ENCODE results near the gene TBC1D4.

TBC1D4 gene

DNA sequence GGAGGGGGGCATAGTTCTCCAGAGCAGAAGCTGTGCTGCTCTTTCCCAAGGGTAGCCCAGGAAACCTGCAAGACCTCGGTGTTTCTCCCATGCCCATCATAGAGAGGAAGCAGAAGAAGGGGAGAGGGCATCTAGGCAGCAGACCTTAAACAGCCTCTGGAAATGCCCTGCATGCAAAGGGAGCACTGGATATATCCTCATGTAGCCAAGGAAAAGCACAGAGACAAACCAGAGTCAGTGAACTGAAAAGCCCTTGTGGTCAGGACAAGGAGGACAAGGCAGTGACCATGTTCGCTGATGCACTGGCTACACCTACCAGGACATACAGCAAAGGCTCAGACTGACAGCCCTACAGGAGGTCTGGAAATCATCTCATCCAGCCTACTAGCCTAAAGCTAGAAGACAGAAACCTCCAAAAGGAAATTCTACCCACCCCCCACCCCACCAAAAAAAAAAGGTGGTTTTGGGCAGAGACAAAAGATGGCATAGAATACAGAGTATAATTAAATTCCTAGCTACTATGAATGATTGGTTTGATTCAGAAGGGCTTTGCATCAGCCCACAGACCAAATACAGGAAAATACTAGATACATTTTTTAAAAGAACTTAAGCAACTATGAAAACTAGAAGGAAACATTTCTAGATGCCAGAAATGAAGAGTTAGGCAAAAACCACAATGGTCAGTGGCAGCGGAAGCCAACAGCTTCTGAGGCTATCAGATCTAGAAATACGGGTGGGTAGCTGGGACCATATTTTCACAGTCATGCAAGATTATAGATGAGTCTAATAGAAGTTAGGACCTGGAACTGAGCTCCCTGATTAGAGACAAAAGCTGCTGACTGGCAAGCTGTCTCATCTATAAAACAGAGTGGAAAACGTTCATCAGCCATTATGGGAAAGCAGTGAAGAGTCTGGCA lies 4.4 kb upstream of the TBC1D4 start:
- no peak for DNase-seq (ENCODE audit: low read depth in 2 of 2)

DNA sequence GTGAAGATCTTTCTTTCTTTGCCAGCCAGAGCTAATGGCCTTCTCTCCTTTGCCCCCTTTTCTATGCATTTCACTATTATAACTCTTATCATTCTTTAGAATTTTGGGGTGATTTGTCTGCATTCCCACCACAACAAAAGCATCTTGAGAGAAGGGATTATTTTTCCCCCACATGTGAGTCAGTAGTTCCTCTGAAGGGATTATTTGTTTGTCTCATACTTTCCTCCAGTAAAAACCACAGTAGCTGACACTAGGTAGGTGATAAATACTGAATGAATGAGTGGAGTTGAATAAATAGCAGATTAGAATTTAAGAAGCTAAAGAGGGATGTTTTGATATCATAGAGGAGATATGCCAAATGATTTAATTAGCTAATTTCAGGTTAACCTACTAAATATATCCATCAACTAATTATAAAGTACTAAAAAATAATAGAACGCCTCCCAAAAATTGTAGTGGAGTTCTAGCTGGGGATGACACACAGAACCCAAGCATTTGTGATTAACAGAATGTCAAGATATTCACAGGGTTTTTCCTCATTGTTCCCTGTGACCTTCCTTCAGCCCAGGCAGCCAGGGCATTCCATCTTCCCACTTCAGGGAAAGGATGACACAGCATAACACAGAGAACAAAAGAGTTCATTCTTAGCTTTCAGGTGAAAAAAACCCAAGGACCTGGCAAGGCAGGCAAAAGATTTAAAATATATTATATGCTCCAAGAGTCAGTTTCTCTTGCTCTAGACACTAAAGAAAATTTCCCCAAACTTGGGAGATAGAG lies 3.5 kb upstream of the TBC1D4 start:
- DNase-seq (ENCODE audit: low read depth in 2 of 2), result no peak

DNA sequence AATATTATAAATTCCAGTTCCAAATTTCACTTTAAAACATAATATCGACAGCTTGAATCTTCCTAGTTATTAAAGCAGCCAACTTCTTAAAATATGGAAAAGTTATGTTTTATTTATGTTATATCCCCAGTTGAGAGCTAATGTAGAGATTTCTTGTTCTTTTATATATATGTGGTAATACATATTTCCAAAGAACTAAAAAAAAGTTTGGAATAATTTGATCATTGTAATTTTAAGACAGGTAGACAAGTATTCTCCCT lies 781 bp upstream of the TBC1D4 start:
- no peak for DNase-seq (ENCODE audit: low read depth in 2 of 2)

DNA sequence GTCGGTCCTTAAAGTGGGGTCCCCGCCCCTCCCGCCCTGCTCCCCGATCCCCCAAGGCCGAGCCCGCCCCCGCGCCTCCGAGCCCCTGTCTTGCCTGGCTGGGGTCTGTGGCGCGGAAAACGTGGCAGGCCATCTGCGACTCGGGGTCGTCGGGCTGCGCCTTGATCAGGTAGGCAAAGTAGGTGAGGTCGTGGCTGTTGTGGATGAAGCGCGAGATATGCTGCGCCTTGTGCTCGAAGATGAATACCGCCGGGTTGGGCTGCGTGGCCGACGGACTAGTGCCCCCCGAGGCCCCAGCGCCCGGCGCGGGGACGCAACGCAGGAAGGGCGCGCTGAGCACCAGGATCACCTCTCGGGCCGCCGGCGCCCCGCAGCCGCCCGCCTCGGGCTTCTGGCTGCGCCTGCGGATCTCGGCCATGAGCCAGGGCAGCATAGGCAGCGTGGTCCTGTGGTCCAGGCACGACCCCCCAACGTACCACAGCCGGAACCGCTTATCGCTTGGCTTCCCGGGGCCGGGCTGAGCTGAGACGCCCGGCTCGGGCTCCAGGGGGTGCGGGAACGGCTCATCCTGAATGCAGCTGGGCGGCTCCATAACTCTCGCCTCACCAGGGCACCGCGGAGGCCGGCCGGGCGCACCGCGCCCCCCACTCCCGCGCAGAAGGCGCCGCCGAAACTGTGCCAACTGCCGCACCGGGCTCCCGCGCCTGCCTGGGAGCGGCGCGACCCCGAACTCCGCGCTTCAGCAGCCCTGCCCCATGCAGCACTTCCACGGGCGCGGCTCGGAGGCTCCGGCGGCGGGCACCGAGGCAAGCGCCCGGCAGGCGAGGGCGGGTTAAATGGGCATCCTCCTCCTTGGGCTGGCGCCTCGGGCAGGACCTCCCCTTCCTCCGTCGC lies 546 bp downstream of the TBC1D4 start:
- DNase-seq (ENCODE audit: low read depth in 2 of 2), result no peak

DNA sequence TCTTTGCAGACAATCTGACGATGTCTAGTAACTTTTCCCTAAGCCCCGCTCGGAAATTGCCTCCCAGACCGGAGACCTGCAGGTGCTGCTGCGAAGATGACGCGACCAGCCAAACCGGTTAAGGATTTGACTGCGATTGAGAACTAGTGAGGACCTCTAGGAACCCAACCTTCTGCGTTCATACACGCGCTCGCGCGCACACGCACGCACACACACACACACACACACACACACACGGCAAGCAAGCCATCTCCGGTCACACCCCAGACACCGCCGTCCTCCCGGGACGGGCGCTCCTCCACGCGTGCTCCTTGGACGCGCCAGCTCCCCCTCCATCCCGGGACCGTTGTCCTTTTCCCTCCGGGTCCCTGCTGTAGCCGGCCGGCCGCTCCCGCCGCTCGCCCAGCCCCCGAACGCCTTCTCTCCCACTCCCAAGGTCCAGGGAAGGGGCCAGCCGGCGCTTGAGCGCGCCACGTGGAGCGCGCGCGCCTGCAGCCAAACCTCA lies 1.2 kb downstream of the TBC1D4 start:
- DNase-seq (ENCODE audit: low read depth in 2 of 2), result no peak

DNA sequence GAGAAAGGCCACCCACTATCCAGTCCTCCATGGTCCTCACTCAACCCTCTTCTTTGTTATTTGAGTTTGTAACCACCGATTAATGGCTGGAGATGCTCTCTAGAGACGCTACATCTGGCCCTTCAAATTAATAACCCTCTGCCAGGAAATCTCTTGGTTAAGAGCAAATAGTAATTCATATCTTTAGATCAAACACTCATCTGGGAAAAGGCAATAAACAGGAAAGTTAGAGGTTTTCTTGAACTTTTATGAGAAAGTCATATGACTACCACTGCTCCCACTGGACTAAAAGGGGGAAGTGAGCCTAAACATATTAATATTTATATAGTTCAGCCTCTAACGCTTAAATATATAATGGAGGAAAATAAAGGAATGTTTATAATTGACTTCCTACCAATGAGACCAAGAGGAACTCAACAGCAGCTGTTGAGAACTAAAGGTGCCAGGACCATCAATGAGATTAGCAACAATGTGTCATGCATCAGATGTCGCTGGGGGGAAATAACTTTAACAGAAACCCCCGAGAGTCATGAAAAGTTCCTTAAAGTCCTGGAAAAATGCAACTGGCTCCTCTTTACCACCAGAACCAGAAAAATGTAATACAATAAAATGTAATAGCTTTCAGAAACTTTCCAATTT lies 2.7 kb downstream of the TBC1D4 start:
- DNase-seq (ENCODE audit: low read depth in 2 of 2), result no peak

DNA sequence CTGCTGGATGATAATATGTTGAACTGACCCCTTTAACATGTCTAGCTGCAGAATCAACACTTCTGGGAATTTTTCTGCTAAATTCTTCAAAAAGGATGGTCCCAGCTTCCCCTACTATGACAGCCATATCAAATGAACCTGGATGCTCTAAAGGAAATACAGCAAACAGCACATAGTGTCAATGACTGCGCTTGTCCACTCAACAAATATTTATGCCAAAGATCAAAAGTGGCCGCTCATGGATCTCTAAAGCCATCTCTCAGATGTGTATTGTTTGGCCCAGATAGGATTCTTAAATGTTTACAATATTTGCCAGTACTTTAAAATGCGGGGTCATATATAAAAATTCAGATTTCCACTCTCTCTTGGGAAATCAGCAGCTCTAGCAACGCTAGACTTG lies 3.3 kb downstream of the TBC1D4 start:
- no peak for DNase-seq (ENCODE audit: low read depth in 2 of 2)

DNA sequence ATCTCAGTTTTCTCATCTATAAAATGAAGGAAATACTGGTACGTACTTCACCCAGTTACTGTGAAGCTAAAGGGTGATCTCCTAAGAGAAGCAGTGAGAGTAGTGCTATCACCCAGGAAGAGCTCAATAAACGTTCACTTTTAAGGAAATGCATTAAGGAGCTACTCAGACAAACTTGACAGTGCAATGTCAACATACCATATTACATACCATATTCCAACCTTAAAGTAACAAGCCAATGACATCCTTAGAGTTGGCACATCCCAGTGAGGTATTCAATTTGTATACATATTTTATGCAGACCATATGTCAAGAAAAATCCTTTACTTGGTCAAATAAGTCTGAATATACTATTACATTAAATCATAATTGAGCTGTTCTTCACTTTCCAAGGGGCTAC lies 7.0 kb downstream of the TBC1D4 start:
- no peak for DNase-seq (ENCODE audit: low read depth in 2 of 2)

DNA sequence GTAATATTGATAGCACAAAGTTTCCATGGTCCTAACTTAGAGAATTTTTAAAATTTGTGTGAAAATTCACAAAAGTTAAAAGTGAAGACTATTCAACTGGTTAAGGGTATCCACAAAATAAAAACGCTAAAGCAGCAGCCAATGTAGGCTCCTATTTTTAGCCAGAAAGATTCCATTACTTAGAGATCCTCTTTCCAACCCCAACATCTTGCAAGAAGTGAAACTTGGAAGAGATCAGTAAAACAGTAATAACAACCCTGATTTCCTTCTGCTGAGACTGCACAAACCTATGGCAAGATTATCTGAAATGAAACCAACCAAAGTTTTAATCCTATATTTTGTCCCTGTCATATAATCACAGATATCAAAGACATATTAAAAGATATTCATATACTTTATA lies 8.5 kb downstream of the TBC1D4 start:
- no peak for DNase-seq (ENCODE audit: low read depth in 2 of 2)

DNA sequence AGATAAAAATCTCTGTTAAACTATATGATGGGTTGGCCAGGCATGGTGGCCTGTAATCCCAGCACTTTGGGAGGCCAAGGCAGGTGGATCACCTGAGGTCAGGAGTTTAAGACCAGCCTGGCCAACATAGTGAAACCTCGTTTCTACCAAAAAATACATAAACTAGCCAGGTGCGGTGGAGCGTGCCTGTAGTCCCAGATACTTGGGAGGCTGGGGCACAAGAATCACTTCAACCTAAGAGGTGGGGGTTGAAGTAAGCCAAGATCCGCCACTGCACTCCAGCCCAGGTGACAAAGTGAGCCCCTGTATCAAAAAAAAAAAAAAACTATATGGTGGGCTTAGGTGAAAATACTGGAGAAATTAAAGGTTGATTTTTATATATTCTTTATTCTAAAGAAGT lies 11.3 kb downstream of the TBC1D4 start:
- no peak for DNase-seq (ENCODE audit: low read depth in 2 of 2)

DNA sequence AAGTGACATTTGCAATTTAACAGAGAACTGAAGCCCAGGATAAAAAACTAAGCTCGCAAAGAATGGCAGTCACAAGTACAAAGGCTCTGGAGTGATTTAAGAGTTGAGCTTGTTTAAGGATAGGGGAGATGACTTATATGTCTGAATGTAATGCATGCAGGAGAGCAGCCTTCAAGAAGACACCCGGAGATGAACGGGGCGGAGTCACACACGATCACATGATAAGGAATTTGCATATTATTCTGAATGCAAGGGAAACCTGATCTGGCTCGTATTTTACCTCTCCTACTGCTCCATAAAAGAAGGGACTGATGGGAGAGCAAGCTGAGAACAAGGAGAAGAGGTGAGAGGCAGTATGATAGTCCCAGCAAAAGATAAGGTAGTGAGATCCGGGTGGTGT lies 12.9 kb downstream of the TBC1D4 start:
- no peak for DNase-seq (ENCODE audit: low read depth in 2 of 2)

DNA sequence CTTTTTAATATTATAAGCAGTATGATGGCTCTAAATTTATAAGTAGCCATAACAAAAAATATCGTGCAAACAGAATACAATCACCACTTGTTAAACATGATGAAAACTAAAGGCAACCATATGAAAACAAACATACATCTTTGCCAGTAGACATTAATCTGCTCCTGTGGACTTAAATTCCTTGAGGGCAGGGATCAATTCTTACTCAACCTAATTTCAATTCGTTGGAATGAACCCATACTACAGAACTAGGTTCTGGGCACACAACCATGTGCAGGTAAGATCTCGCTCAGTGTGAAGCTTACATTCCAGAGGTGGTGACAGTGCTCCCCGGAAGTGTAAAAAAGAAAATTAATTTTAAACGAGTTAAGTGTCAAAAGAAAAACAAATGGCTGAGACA lies 13.4 kb downstream of the TBC1D4 start:
- DNase-seq (ENCODE audit: low read depth in 2 of 2), result no peak

DNA sequence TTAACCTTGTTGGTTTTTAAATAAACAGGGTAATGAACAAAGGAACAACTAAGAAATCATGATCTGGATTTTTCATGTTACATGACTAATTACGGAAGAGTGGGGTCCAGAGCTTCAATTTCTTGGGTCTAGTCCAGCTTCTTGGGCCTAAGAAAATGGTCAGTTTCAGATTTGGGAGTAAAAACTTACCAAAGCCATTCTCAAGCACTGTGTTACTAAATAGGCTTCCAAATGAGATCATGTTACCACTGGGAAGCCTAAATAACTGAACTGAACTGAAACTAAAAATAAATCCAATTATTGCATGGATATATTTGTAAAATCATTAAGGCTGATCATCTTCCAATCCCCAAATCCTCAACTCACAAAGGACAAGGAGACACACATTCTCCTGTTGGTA lies 13.9 kb downstream of the TBC1D4 start:
- DNase-seq (ENCODE audit: low read depth in 2 of 2), result no peak

DNA sequence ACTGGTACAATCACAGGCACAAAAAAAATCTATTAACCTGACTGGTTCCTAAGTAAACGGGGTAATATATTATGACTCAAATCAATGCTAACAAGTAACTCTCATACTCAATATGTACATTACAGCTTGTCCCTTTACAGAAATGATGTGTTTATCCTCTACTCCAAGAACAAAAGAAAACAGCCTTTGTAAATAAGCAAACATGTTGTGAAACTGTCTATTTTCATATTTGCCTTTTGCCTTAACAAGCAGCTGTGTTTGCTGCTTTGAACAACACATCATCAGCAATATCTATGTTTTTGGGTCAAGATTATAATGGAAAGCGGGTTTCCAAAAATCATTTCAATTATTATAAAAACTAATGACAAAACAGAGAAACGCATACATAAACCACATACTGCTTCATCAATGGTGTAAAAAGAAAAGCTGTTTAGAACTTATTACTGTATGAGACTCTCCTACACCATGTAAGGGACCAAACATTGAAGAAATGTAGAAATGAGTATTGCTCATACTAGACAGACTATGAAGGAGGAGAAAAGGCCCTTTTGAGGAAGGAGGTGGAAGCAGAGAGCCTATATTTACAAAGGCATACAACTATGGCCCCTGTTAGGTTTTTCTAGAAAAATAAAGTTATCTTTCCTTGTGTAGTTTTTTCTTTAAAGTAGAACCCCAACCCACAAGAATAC lies 14.8 kb downstream of the TBC1D4 start:
- no peak for DNase-seq (ENCODE audit: low read depth in 2 of 2)

DNA sequence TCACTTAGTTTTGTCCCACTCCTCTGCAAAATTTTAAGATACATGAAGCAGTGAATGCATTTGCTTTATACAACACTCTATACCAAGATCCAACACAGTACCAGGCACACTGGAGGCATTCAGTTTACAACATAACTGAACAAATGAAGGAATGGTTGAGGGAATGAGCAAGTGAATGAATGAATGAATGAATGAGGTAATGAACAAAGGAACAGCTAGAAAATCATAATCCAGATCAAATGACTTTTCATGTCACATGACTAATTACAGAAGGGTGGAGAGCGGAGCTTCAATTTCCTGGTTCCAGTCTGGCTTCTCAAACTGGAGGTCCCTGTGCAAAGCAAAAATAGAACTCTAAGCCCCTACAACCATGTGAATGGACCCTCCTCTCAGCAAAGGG lies 16.7 kb downstream of the TBC1D4 start:
- DNase-seq (ENCODE audit: low read depth in 2 of 2), result no peak

DNA sequence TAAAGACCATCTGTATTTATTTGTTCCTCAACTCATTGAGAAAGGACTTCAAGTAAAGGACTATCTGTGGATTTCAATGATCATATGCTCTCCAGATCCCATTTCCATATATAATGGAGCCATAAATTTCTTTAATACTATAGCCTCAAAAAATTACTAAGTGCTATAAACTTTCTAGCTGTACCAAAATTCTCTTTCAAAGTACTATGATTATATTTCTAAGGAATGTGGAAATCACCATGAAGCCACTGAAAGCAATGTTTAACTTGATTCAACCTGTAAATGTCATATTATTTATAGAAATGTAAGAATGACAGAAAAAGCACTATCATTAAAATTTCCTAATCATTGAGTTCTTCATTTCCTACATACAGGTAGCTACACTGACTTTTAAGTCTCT lies 20.7 kb downstream of the TBC1D4 start:
- DNase-seq (ENCODE audit: low read depth in 2 of 2), result no peak

DNA sequence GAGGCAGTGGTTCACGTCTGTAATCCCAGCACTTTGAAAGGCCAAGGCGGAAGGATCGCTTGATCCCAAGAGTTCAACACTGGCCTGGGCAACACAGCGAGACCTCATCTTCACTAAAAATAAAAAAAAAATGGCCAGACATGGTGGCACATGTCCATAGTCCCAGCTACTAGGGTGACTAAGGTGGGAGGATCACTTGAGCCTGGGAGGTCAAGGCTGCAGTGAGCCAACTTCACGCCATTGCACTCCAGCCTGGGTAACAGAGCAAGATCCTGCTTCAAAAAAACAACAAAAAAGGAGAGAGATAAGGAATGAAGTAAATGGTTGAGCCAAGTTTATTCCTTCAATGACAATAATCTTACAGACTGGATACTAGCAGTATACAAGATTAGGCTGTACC lies 21.3 kb downstream of the TBC1D4 start:
- DNase-seq (ENCODE audit: low read depth in 2 of 2), result no peak

DNA sequence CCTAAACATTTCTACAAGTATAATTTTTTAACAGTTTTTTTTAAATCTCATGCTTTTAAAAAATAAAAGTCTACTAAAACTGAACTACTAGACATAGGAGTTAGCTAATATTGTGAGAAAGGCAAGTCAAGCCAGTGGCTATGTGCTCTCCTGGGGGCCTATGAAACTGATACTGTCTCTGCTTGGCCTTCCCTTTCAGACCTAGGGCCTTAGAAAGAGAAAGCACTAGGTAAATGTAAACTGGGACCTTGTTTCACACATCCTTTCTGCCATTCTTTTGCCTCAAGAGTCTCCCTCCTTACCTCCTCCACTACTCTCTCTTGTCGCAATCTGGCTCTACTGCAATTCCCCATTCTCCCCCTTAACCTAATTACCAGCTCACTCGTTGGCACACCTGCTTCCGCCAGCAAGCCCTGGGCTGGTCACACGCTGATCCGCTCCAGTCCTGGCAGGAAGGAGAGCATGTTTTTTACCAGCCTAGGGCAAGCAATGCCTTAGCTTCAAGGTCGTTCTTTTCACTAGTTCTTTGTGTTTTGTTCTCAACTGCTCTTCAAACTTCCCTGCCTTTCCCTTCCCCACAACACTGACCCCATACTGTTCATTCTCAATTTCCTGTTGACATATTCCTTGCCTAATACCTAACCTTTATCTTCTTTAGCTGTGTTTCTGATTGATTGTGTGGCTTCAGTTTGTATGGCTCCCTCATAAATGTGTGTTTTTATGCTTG lies 23.1 kb downstream of the TBC1D4 start:
- DNase-seq (ENCODE audit: low read depth in 2 of 2), result no peak

DNA sequence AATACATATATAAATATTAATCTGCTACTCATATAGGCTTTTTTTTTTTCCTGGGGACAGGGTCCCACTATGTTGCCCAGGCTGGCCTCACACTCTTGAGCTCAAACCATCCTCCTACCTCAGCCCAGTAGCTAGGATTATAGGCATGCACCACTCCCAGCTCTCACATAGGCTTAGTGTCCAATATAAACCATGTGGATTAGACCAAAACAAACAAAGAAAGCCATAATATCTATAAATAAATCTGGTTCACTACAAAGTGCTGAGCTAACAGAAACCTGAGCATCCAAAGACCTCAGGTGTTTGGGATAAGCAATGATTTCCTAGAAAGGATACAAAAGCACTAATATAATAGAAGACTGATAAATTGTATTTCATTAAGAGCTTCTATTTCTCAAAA lies 26.0 kb downstream of the TBC1D4 start:
- no peak for DNase-seq (ENCODE audit: low read depth in 2 of 2)

DNA sequence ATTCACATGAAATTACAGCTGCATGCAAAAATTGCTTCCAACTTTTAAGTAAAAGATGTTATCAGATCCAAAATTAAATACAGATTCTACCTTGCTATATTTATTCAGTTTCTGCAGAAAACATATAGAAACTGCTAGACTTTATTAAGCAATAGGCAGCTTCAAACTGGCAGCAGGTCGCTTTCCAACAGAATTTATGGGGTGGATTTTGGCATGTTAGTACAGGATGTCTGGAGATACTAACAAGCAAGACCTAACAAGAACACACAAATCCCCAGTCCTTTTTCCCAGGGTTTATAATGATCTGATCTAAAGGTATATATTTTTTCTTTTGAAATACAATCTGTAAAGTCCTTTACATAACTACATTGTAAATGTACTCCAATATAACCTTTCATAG lies 27.5 kb downstream of the TBC1D4 start:
- no peak for DNase-seq (ENCODE audit: low read depth in 2 of 2)
